ENCODE results near the gene NUDC. TPM values are rescaled to one million over a fixed set of nuclear protein-coding genes. Genes with fewer than 3 reads are reported as not detected.

Gene NUDC
- total RNA-seq, 1 experiment from 2014 or later, result 149 TPM

- Histone ChIP-seq H3K36me3 (ENCODE audit: low read depth, low read length) (no peaks in the 10 kb centered on the region), H3K4me2 (ENCODE audit: low read length) (peak overlapping the region; percentile 80), H3K9me2 (replicated peaks; ENCODE audit: low read length) (no peaks in the 10 kb centered on the region), H3K27ac (ENCODE audit: low read length) (0 out of 2 replicates have a peak overlapping the region, but pooled peaks have one; percentile 1), H3K27me3 (ENCODE audit: low read length) (no peaks in the 10 kb centered on the region), H2AFZ (ENCODE audit: low read length) (no peak overlapping the region), H4K20me1 (ENCODE audit: low read length) (no peaks in the 10 kb centered on the region), H3K4me3 (ENCODE audit: low read length) (no peak overlapping the region), H3K9me3 (ENCODE audit: low read length) (no peaks in the 10 kb centered on the region), H3K4me1 (ENCODE audit: insufficient read depth, low read length) (peaks cover 25% of the 10 kb centered on the region), H3F3A (ENCODE audit: low read length, unreplicated experiment) (no peaks in the 10 kb centered on the region), H3K79me2 (ENCODE audit: low read length) (peaks cover 25% of the 10 kb centered on the region), H3K9ac (ENCODE audit: low read length) (no peak overlapping the region)
- ATAC-seq (peak; percentile 77), DNase-seq (peak; percentile 88)
- intact Hi-C loops (cut with micrococcal nuclease), result no loop called here
- POLR2A ChIA-PET (ENCODE audit: unreplicated experiment), result interaction anchor here (0.6 to 1.1 kb wide), 2 partner anchors 31 to 42 kb away, joined by 3 to 7 read pairs; partner anchors contain the start of gene TRNP1
- TF ChIP-seq CTCF (conservative IDR thresholded peaks at IDR 0.05; ENCODE audit: low read depth, low read length), result no peak
- CTCF ChIA-PET, result interaction anchor here (0.6 to 0.7 kb wide), 3 partner anchors 35 to 94 kb away, joined by 3 to 12 read pairs (median 3); no protein-coding TSS in a partner anchor
- no TSS peak for BruUV-seq (replicated peaks)
These were observed 40.3 kb downstream of the NUDC start for GRCh38 chr1:26961826-26962225.

DNA sequence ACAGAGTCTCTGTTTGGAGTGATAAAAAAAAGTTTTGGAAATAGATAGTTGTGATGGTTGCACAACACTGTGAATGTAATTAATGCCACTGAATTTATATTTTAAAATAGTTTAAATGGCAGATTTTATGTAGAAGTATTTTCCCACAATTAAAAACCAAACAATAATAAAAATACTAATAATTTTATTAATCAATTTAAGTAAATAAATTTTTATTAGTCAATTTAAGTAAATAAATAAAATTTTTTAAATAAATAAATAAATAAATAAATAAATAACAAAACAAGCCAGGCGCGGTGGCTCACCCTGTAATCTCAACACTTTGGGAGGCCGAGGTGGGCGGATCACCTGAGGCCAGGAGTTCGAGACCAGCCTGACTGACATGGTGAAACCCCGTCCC, 43.7 kb downstream of the NUDC start:
- no peaks in the 10 kb centered on the region for H3K9me2 ChIP-seq (replicated peaks; ENCODE audit: low read length)
- H3K27ac ChIP-seq (ENCODE audit: low read length), result no peak overlapping the region
- ATAC-seq (no peak), DNase-seq (no peak)
- intact Hi-C loops (cut with micrococcal nuclease), result loop anchor here (5.0 kb wide), 1 partner anchor 47 kb away; the partner anchor contains the start of gene TENT5B
- H3K4me3 ChIP-seq (ENCODE audit: low read length), result no peak overlapping the region
- 0 out of 2 replicates have a peak, but pooled peaks cover 5% of the 10 kb centered on the region for H3K79me2 ChIP-seq (ENCODE audit: low read length)
- CTCF ChIA-PET, result no interaction called here
- no peaks in the 10 kb centered on the region for H3K9me3 ChIP-seq (ENCODE audit: low read length)
- H3K4me2 ChIP-seq (ENCODE audit: low read length), result no peak overlapping the region
- no peaks in the 10 kb centered on the region for H4K20me1 ChIP-seq (ENCODE audit: low read length)
- no TSS peak for BruUV-seq (replicated peaks)
- no peaks in the 10 kb centered on the region for H3K36me3 ChIP-seq (ENCODE audit: low read depth, low read length)
- H2AFZ ChIP-seq (ENCODE audit: low read length), result no peak overlapping the region
- no peaks in the 10 kb centered on the region for H3F3A ChIP-seq (ENCODE audit: low read length, unreplicated experiment)
- TF ChIP-seq CTCF (conservative IDR thresholded peaks at IDR 0.05; ENCODE audit: low read depth, low read length), result no peak
- TF ChIP-seq EZH2 (IDR thresholded peaks at IDR 0.05; ENCODE audit: low read length, unreplicated experiment), result no peak
- no peak for TF ChIP-seq EZH2phosphoT487 (IDR thresholded peaks at IDR 0.05; ENCODE audit: borderline replicate concordance, low read length)
- POLR2A ChIA-PET (ENCODE audit: unreplicated experiment), result no interaction called here
- H3K27me3 ChIP-seq (ENCODE audit: low read length), result no peaks in the 10 kb centered on the region
- H3K9ac ChIP-seq (ENCODE audit: low read length), result no peak overlapping the region
- peaks cover 20% of the 10 kb centered on the region for H3K4me1 ChIP-seq (ENCODE audit: insufficient read depth, low read length)

DNA sequence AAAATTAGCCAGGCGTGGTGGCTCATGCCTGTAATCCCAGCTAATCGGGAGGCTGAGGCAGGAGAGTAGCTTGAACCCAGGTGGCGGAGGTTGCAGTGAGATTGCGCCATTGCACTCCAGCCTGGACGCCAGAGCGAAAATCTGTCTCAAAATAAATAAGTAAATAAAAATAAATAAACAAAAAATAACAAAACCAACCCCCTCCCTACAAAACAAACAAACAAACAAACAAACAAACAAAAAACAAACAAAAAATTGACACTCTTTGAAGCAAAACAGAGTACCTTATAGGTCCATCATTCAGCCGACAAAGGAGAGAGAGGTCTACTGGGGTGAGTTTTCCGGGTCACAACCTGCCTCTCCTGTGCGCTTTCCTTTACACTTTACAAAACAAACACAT, 44.1 kb downstream of the NUDC start:
- H3K4me3 ChIP-seq (ENCODE audit: low read length), result no peak overlapping the region
- intact Hi-C loops (cut with micrococcal nuclease), result loop anchor here (5.0 kb wide), 1 partner anchor 47 kb away; the partner anchor contains the start of gene TENT5B
- H2AFZ ChIP-seq (ENCODE audit: low read length), result no peak overlapping the region
- DNase-seq (no peak), ATAC-seq (no peak)
- TF ChIP-seq CTCF (conservative IDR thresholded peaks at IDR 0.05; ENCODE audit: low read depth, low read length) (no peak), EZH2 (IDR thresholded peaks at IDR 0.05; ENCODE audit: low read length, unreplicated experiment) (no peak), EZH2phosphoT487 (IDR thresholded peaks at IDR 0.05; ENCODE audit: borderline replicate concordance, low read length) (no peak)
- no peak overlapping the region for H3K9ac ChIP-seq (ENCODE audit: low read length)
- no peak overlapping the region for H3K27ac ChIP-seq (ENCODE audit: low read length)
- no peaks in the 10 kb centered on the region for H3K36me3 ChIP-seq (ENCODE audit: low read depth, low read length)
- H4K20me1 ChIP-seq (ENCODE audit: low read length), result no peaks in the 10 kb centered on the region
- H3K79me2 ChIP-seq (ENCODE audit: low read length), result 0 out of 2 replicates have a peak, but pooled peaks cover 3% of the 10 kb centered on the region
- POLR2A ChIA-PET (ENCODE audit: unreplicated experiment), result no interaction called here
- no peak overlapping the region for H3K4me2 ChIP-seq (ENCODE audit: low read length)
- H3K9me3 ChIP-seq (ENCODE audit: low read length), result no peaks in the 10 kb centered on the region
- H3K4me1 ChIP-seq (ENCODE audit: insufficient read depth, low read length), result peaks cover 19% of the 10 kb centered on the region
- BruUV-seq (replicated peaks), result no TSS peak
- no peaks in the 10 kb centered on the region for H3K9me2 ChIP-seq (replicated peaks; ENCODE audit: low read length)
- CTCF ChIA-PET, result no interaction called here
- no peaks in the 10 kb centered on the region for H3K27me3 ChIP-seq (ENCODE audit: low read length)
- no peaks in the 10 kb centered on the region for H3F3A ChIP-seq (ENCODE audit: low read length, unreplicated experiment)
